Upper lobe of left lung (tissue), 4 donors: ENCODE data around the gene ANGPTL1.

Source experiments
- CTCF ChIP-seq, 6 experiments: fragments of 450-650 bp in 4 of 6; fragments of 200-600 bp in 2 of 6; sonication (generic) in 2 of 6; IDR thresholded peaks; one replicate each; pipeline ENCODE4 v1.5.1; 2016 to 2019; ENCODE audit warnings: antibody characterized with exemption in 6 of 6
- EP300 ChIP-seq, 4 donors: sonication (generic); formaldehyde crosslinking; IDR thresholded peaks; one replicate each; pipeline ENCODE4 v1.5.1; 2017; ENCODE audit warnings: antibody characterized with exemption in 4 of 4, control low read depth in 2 of 4
- POLR2A ChIP-seq, 4 donors: fragments of 450-650 bp; IDR thresholded peaks; one replicate each; pipeline ENCODE4 v1.5.1; 2016 to 2017; ENCODE audit warnings: antibody characterized with exemption in 4 of 4, mild to moderate bottlenecking in 2 of 4
- POLR2AphosphoS5 ChIP-seq, 2 donors: sonication (generic); formaldehyde crosslinking; IDR thresholded peaks; one replicate each; pipeline ENCODE4 v1.5.1; 2017; ENCODE audit warnings: antibody characterized with exemption in 2 of 2

- TF ChIP-seq POLR2A (IDR thresholded peaks at IDR 0.05): no peak
- no peak for TF ChIP-seq CTCF (IDR thresholded peaks at IDR 0.05)
- TF ChIP-seq POLR2AphosphoS5 (IDR thresholded peaks at IDR 0.05): no peak
- no peak for TF ChIP-seq EP300 (IDR thresholded peaks at IDR 0.05)
These were observed 37.5 kb upstream of the ANGPTL1 start for GRCh38 chr1:178908358-178908757.
